ENCODE results near the gene ZGRF1.

DNA sequence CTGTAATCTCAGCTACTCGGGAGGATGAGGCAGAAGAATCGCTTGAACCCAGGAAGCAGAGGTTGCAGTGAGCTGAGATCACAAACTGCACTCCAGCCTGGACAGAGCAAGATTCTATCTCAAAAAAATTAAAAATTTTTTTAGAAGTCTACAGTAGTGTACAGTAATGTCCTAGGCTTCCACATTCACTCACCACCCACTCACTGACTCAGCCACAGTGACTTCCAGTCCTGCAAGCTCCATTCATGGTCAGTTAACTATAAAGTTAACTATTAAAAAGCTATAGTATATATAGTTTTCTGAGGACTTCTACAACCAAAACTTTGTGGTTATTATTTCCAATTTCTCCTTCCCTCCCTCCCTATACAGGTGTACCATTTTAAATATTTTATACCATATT lies 86.0 kb downstream of the ZGRF1 start:
- no peak for TF ChIP-seq POLR2A (IDR thresholded peaks at IDR 0.05)
- TF ChIP-seq, protein P1, sequence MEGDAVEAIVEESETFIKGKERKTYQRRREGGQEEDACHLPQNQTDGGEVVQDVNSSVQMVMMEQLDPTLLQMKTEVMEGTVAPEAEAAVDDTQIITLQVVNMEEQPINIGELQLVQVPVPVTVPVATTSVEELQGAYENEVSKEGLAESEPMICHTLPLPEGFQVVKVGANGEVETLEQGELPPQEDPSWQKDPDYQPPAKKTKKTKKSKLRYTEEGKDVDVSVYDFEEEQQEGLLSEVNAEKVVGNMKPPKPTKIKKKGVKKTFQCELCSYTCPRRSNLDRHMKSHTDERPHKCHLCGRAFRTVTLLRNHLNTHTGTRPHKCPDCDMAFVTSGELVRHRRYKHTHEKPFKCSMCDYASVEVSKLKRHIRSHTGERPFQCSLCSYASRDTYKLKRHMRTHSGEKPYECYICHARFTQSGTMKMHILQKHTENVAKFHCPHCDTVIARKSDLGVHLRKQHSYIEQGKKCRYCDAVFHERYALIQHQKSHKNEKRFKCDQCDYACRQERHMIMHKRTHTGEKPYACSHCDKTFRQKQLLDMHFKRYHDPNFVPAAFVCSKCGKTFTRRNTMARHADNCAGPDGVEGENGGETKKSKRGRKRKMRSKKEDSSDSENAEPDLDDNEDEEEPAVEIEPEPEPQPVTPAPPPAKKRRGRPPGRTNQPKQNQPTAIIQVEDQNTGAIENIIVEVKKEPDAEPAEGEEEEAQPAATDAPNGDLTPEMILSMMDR (IDR thresholded peaks at IDR 0.05 in 4 of 5, conservative IDR thresholded peaks at IDR 0.05 in 1 of 5): no peak
